Adrenal gland (tissue), 12 donors: Measurements from ENCODE around the gene RBM33. TPM values are rescaled to one million over a fixed set of nuclear protein-coding genes. Genes with fewer than 3 reads are reported as not detected.
A peak's percentile ranks its signal among the peaks of the same experiment; 100 is the strongest.

ENCODE experiments used
- DNase-seq, 7 donors: peaks; one replicate each; pipeline ENCODE4 v3.0.0-alpha.2; 2019 to 2020
- H3K27ac ChIP-seq, 5 donors: fragments of 200-600 bp; sonication (generic) in 4 of 5; 1 replicate in 3 of 5; 2 replicates in 2 of 5; pipeline versions ENCODE4 v1.5.1 to v1.8.0; 2016 to 2020; ENCODE audit warnings: mild to moderate bottlenecking in 1 of 5
- H3K27me3 ChIP-seq: fragments of 200-600 bp; 2 replicates; pipeline ENCODE4 v1.8.0; 2021
- H3K36me3 ChIP-seq, 2 donors: fragments of 200-600 bp; replicated peaks in 1 of 2; 1 replicate in 1 of 2; 2 replicates in 1 of 2; pipeline versions ENCODE4 v1.5.1 to v1.8.0; 2018 to 2022
- H3K4me1 ChIP-seq, 2 donors: fragments of 200-600 bp; replicated peaks in 1 of 2; 1 replicate in 1 of 2; 2 replicates in 1 of 2; pipeline versions ENCODE4 v1.5.1 to v1.8.0; 2018 to 2021
- H3K4me3 ChIP-seq, 4 donors: fragments of 200-600 bp; sonication (generic) in 3 of 4; one replicate each; pipeline ENCODE4 v1.5.1; 2016 to 2018
- H3K9me3 ChIP-seq, 3 donors: fragments of 200-600 bp; sonication (generic) in 1 of 3; replicated peaks in 1 of 3; 1 replicate in 2 of 3; 2 replicates in 1 of 3; pipeline versions ENCODE4 v1.5.1 to v1.8.0; 2016 to 2021
- POLR2A ChIP-seq, 2 donors: fragments of 450-650 bp; IDR thresholded peaks; one replicate each; pipeline ENCODE4 v1.6.1; 2017; ENCODE audit warnings: antibody characterized with exemption in 2 of 2, mild to moderate bottlenecking in 2 of 2, moderate library complexity in 1 of 2
- WGBS, 4 donors: extraction: QIAGEN DNeasy Blood & Tissue Kit in 2 of 4; methylation state at CpG; one replicate each; pipeline versions ENCODE4 v1.1.5 to v1.1.7; 2013 to 2017; 5-methylcytosine and 5-hydroxymethylcytosine counted together
- intact Hi-C, 2 donors: fragments of 100-400 bp; cut with DNase I; formaldehyde crosslinking; loops; one replicate each; pipeline versions ENCODE4 v1.14.1 to v1.15.0; 2022 to 2023
- polyA plus RNA-seq, 3 donors: library from polyadenylated mRNA; stranded (reverse); fragments of 200-250 nt in 2 of 3; fragments of 350-450 nt in 1 of 3; fragmentation: Illumina TruSeq in 1 of 3; extraction: RNeasy Lipid Tissue Mini Kit (QIAGEN cat#74804) in 1 of 3; gene quantifications; one replicate each; pipeline ENCODE4 v1.2.3, GENCODE V29; 2013 to 2014
- total RNA-seq, 9 donors: library from RNA; depleted of rRNA in 4 of 9; stranded (reverse); fragments of >200 nt in 4 of 9; fragments of 120-200 nt in 1 of 9; fragmentation: NEBNext Ultra II Directional in 1 of 9; extraction: Animal tissue kit (Norgen Biotek cat#: 25700) in 1 of 9; gene quantifications; one replicate each; pipeline versions ENCODE4 v1.1.0 to v1.2.4, GENCODE V29; 2013 to 2023
- TF ChIP-seq, protein P1 (sequence below), 6 experiments: fragments of 450-650 bp in 4 of 6; fragments of 200-600 bp in 2 of 6; sonication (generic) in 1 of 6; IDR thresholded peaks; 1 replicate in 5 of 6; 2 replicates in 1 of 6; pipeline versions ENCODE4 v1.5.1 to v1.8.0; 2016 to 2021; ENCODE audit warnings: antibody characterized with exemption in 6 of 6, mild to moderate bottlenecking in 2 of 6, moderate library complexity in 1 of 6
- donor health status: healthy with polysubstance abuse.
- donor health status: Bipolar disorder and iron deficiency.
- donor health status: DM: yes; HTN: yes; CAD: no.
- donor health status: DM: no; HTN: no; CAD: no.
- donor health status: DM: no; HTN: no; CAD: no.
- donor health status: DM: yes; HTN: yes; CAD: no.

The RBM33 gene
- total and polyA plus RNA-seq, 12 donors, result 10.3 to 57.1 (median 36.9) TPM

DNA sequence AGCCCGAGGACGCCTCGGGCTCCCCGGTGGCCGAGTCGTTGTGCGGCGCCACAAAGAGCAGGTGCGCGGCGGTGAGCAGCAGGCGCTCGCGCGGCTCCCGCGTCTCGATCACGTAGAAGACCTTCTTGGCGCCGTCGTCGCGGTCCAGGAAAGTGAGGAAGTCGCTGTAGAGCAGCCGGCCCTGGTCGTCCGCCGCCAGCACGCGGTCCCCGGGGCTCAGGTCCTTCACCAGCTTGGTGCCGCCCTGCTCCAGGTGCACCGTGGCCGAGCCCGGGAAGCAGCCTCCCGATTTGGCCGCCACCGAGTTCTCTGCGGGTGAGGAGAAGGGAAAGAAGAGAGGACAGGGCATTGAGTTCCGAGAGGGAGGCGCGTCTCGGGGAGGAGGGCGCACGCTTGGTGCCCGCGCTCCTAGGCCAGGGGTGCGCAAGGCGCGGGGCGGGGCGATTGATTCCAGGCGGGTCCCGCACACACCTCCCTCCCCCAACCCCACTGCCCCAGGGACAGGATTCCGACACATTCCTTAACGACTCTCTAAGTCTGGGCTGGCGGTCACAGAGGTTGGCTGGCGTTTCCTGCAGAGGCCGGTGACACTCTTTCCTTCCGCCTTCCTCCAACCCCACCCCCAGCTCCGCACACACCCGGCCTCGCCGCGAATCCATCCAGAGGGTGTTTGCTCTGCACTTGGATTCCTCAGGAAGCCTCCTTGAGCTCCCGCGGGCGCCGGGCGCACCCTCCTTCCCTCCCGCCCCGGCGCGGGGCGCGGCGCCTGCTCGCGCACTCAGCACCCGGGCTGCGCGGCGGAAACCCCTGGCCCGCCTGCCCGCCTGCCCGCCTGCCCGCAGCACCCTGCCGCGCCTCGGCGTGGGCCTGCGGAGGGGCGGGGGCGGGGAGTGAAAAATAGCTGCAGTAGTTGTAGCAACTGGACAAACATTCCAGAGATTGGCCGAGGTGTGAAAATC, 159.2 kb downstream of the RBM33 start:
- Histone ChIP-seq H3K9me3 (no peaks in the 10 kb centered on the region), H3K4me3 (no peak overlapping the region), H3K27me3 (peaks cover 13% of the 10 kb centered on the region), H3K36me3 (no peaks in the 10 kb centered on the region), H3K27ac (no peak overlapping the region), H3K4me1 (peaks cover 0 to 19% of the 10 kb centered on the region in 2 donors)
- TF ChIP-seq POLR2A (IDR thresholded peaks at IDR 0.05), result no peak
- TF ChIP-seq, protein P1, sequence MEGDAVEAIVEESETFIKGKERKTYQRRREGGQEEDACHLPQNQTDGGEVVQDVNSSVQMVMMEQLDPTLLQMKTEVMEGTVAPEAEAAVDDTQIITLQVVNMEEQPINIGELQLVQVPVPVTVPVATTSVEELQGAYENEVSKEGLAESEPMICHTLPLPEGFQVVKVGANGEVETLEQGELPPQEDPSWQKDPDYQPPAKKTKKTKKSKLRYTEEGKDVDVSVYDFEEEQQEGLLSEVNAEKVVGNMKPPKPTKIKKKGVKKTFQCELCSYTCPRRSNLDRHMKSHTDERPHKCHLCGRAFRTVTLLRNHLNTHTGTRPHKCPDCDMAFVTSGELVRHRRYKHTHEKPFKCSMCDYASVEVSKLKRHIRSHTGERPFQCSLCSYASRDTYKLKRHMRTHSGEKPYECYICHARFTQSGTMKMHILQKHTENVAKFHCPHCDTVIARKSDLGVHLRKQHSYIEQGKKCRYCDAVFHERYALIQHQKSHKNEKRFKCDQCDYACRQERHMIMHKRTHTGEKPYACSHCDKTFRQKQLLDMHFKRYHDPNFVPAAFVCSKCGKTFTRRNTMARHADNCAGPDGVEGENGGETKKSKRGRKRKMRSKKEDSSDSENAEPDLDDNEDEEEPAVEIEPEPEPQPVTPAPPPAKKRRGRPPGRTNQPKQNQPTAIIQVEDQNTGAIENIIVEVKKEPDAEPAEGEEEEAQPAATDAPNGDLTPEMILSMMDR (IDR thresholded peaks at IDR 0.05), result no peak
- 45 to 63% (median 53%) methylated on average over 40 to 96 of the region's 96 CpGs for WGBS, 4 donors
- intact Hi-C loops, result loop anchor here (10.0 kb wide), 2 partner anchors 741 to 801 kb away; no protein-coding TSS in a partner anchor
- no peak for DNase-seq

DNA sequence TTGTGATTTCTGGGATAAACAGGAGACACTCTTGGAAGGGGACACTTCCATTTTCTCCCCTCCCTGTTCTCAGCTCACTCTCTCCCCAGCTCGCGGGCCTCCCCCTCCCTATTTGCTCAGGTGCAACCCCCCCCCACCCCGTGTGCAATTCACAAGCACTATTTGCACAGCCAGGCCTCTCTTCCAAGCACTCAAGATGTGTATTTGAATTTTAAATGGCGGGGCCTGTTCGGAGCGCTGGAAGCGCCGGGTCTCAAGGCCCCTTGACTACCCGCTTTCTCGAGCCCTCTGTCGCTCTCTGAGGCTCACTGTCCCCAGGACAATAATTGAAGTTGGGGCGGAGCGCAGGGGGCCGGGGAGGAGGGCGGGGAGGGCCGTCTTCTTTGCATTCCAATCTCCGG, 160.0 kb downstream of the RBM33 start:
- Histone ChIP-seq H3K27ac (no peak overlapping the region), H3K27me3 (peaks cover 17% of the 10 kb centered on the region), H3K9me3 (no peaks in the 10 kb centered on the region), H3K36me3 (no peaks in the 10 kb centered on the region), H3K4me3 (no peak overlapping the region), H3K4me1 (peaks cover 0 to 26% of the 10 kb centered on the region in 2 donors)
- no peak for DNase-seq
- WGBS, 4 donors, result 36 to 55% (median 54%) methylated on average over 11 to 17 of the region's 17 CpGs
- TF ChIP-seq, protein P1 (IDR thresholded peaks at IDR 0.05), result no peak
- no peak for TF ChIP-seq POLR2A (IDR thresholded peaks at IDR 0.05)
- intact Hi-C loops, result loop anchor here (10.0 kb wide), 2 partner anchors 740 to 800 kb away; no protein-coding TSS in a partner anchor

DNA sequence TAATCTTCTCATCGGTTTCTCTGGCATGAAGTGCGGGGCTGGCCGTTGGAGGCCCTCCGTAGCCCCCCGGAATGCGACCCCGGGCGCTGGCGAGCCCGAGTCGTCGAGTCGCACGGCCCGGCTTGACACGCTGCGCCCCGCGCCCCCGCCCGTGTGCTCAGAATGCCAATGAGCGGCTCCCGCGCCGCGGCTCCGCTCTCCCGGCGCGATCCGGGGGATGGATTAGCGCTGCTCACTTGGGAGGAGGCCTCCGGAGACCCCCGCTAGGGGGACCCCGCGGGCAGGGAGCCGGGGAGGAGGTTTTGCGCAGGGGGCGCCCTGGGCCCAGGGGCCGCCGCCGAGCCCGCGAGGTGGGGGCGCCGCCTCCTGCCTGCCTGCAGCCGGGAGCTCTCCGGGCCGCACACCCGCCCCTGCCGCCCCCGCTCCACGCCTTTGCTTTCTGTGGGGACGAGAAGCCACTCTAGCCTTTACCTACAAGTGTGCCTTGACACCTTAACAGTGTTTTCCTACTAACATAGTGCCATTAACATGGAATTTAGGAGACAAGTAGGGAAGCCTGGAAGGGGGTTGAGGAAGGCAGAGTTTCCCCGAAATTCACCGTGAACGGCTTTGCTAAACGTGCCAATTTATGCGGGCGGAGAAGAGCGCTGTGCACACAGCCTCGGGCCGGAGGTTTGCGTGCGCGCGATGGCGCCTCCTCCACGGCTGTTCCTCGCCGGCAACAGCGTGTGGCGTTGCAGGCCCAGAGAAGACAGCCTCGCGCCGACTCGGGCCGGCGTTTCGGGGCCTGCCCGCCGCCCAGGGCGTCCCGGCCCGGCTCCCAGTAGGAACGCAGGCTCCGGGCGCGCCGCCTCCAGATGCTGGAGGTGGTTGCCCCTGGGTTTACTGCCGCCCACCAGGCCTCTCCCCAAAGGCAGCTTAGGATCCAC, 160.7 kb downstream of the RBM33 start:
- 43 to 62% (median 46%) methylated on average over 19 to 91 of the region's 91 CpGs for WGBS, 4 donors
- H3K9me3 ChIP-seq, result no peaks in the 10 kb centered on the region
- no peak for DNase-seq
- H3K36me3 ChIP-seq, result no peaks in the 10 kb centered on the region
- H3K27me3 ChIP-seq, result peaks cover 24% of the 10 kb centered on the region
- TF ChIP-seq, protein P1 (IDR thresholded peaks at IDR 0.05), result peak in 1 of 6 experiments; percentile 8
- no peak for TF ChIP-seq POLR2A (IDR thresholded peaks at IDR 0.05)
- H3K4me3 ChIP-seq, result peak overlapping the region in 1 of 4 donors; percentile 29
- intact Hi-C loops, result loop anchor here (5.0 to 10.0 kb wide), 3 partner anchors 672 to 800 kb away; no protein-coding TSS in a partner anchor
- H3K27ac ChIP-seq, result no peak overlapping the region
- H3K4me1 ChIP-seq, result peaks cover 0 to 31% of the 10 kb centered on the region in 2 donors

DNA sequence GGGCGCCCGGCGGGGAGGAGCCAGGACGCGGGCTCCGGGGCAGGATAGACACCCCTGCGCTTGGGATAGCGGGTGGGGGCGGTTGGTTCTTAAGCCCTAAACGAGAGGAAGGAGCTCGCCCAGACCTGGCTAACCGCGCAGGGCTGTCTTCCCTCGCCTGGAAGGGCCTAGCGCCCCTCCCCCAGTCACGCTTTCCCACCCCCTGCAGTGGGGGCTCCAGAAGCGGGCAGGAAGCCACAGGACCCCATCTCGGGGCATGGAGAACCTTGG, 161.3 kb downstream of the RBM33 start:
- Histone ChIP-seq H3K4me1 (peaks cover 0 to 34% of the 10 kb centered on the region in 2 donors), H3K27me3 (peaks cover 29% of the 10 kb centered on the region), H3K9me3 (no peaks in the 10 kb centered on the region), H3K4me3 (peak overlapping the region in 1 of 4 donors; percentile 29), H3K36me3 (no peaks in the 10 kb centered on the region), H3K27ac (no peak overlapping the region)
- no peak for DNase-seq
- TF ChIP-seq POLR2A (IDR thresholded peaks at IDR 0.05), result no peak
- TF ChIP-seq, protein P1 (IDR thresholded peaks at IDR 0.05), result no peak
- intact Hi-C loops, result loop anchor here (5.0 to 10.0 kb wide), 3 partner anchors 672 to 799 kb away; no protein-coding TSS in a partner anchor
- 38 to 42% (median 38%) methylated on average over 3 to 18 of the region's 18 CpGs; no CpG with 5 or more reads in 1 of the 4 donors for WGBS, 4 donors
